HG02981 (cell line): ENCODE measurements around the gene CSNK1G1.

ENCODE experiments used
- ATAC-seq: cut with Tn5 transposase; IDR thresholded peaks from one replicate; pipeline ENCODE4 v1.9.1; 2021; ENCODE audit warnings: mild to moderate bottlenecking, moderate library complexity; ENCODE audit not compliant: unreplicated experiment

The CSNK1G1 gene

DNA sequence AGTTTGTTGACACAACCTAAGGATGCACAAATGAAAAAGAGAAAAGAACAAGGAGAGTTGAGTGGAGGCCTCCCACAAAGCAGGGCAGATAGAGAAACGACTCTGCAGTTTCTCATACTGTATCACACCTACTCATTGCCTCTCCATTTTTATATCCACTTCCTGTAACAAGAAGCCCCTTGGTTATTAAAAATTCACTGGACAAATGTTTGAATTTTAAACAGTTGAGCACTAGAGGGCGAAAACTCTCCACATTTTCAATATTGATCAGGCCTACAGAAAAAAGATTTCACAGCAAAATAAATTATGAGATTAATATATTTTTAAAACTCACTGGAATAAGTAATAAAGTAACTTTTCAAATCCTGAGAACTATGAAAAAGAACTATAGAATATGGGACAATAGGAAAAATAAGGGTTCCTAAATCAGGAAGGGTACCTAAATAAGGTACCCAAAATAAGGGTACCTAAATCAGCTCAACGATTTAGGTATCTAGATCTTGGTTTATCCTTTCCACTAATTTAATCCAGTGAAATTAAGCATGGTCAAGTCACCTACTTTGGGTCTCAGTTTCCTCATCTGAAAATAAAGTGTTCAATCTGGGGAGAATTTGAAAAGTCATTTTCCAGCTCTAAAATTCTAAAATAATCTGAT is 146.2 kb downstream of the CSNK1G1 start:
- ATAC-seq, result no peak

DNA sequence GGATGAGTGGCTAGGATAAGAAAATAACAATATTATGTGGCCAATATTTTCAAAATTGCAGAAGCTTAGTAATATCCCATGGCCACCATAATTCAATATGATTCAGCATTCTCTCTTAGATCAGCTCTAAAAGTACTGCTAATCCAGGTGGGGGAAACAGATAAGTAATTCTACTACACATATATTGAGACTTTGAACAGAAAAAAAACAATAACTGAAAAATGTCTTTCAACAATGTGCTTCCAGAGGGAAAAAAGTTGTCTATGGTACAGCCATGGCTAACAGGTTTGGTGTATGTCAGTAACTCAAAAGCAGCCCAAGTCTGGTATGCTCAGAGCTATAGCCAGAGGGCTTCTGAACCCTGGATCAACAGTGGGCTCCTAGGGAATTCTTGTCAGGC is 150.8 kb downstream of the CSNK1G1 start:
- ATAC-seq, result no peak

DNA sequence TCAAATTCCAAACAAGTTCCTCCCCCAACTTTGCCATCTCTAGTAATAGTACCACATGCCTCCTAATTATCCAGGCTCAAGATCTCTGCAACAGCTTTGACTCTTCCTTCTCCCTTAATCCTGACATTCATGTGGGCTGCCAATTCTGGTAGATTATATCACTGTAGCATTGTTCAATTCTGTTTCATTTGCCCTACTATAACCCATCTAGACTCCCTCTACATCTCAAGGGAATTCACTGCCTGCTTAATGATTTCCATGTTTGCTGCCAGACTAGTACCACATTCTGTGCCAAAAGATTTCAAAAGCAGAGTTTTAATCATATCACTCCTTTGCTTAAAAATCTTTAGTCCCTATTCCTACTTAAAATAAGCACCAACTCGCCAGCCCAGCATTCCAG is 158.5 kb downstream of the CSNK1G1 start:
- ATAC-seq, result no peak

DNA sequence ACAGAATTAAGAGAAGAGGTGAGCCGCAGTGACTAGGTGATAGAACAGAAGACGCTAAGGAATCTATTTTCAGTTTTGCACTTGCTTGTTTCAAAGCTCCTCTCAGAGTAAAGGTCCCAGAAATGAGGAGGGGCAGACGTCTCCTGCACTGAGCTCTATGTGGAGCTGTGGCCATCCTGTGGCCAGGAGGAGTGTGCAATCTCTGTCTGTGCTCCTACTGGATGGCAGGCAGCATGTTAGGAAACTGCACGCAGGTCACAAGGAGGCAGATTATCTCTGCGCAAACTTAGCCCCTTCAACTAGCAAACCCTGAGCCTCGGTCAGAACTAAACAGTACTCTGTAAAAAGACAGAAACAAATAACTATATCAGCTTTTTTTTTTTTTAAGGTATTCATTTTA is 162.0 kb downstream of the CSNK1G1 start:
- no peak for ATAC-seq

DNA sequence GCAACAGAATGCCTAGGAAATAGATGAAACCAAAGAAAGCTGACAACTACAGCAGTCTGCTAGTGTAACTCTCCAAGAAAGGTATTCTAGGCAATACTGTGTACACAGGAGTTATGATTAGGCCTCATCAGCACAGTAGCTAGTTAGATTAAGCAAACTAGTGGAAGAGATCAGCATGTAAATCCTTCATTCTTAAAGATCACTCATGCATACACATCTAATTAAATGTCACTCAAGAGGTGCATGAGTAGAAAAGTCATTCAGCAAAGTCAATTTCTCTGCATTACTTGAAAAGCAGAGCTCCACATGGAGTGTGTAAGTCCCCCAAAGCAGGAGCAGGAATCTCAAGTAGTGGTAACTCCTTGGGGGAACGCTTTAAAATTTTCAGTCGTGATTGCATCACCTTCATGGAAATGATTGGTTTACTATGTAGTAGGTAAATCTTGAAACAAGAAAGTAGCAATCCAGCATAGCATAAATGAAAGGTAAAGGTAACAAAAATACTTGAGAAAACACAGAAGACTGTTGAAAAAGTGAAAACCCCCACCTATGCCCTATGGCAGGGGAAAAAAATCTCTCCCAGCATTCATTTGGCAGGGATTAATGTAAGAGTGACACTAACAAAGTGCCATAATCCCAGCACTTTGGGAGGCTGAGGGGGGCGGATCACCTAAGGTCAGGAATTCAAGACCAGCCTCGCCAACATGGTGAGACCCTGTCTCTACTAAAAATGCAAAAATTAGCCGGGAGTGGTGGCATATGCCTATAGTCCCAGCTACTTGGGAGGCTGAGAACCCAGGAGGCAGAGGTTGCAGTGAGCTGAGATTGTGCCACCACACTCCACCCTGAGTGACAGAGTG is 163.8 kb downstream of the CSNK1G1 start:
- no peak for ATAC-seq

DNA sequence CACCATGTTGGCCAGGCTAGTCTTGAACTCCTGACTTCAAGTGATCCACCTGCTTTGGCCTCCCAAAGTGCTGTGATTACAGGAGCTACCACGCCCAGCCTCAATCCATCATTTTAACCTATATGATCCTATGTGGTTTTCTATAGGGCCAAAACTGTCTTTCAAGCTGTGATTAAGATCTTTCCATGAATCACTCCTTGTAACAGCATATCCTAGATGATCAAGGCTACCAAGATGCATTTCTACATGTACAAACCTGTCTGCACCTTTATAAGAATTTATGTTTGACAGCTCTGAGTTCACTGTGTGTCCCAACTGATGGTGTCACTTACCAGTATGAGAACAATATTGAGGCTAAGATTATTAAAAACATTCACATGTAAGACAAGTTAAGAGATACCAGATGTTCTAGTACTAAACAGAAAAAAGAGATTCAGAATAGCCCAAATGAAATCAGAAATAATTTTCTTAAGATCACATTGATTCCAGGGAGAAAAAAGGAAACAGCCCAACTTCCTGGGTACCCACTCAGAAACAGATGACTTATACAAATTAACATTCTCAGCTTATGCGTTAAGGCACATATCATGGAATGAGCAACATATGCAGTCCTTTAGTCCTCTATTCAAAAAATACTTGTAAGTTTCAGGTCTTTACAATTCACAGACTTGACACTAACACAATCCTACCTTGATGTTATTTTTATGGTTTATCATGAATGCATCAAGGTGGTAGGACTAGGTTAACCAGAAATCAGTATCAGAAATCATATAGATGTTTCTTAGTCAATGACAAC is 168.4 kb downstream of the CSNK1G1 start:
- ATAC-seq, result no peak

DNA sequence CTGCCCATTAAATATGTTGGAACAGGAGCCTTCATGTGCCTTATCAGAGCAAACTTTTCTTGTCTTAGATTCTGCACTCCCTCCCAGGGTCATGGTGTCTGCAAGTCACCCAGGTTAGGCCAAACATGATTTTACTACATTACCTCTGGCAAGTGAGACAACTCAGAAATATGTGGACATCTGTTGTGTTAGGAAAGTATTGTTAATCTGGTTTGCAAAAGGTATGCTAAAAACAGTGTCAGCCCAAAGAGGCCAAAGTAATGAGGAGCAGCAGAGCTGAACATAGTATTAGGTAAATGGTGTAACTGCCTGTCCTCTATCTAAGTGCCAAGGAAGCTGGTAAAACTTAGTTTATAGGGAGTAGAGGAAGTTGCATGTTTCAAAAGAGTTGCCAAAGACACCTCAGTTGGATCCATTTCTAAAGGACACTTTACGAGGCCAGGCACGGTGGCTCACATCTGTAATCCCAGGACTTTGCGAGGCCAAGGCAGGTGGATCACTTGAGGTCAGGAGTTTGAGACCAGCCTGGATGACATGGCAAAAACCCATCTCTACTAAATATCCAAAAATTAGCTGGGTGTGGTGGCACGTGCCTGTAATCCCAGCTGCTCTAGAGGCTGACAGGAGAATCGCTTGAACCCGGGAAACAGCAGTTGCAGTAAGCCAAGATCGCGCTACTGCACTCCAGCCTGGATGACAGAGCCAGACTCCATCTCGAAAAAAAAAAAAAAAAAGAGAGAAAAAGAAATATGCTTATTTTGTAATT is 170.6 kb downstream of the CSNK1G1 start:
- ATAC-seq, result no peak

DNA sequence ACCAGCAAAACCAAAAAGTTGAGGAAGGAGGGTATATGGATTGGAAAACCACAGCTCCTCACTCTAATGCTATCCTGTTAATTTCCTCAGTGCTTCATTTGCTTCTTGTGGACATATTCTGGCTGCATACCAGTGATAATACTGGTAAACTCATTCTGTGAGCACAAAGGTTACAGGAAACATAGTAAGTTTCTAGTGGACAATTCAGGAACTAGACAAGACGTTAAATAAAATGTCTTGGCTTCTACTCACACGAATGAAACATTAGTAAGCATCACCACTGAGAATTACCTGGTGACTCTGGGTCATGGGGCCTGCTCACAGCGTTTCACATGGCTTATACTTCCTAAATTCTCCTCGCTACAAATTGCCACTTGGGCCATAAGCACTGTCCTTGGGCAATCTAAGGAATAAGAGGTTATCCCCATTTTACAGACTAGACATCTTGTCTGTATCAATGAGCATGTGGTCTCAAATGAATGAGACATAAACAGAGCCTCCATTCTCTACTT is 173.1 kb downstream of the CSNK1G1 start:
- no peak for ATAC-seq

DNA sequence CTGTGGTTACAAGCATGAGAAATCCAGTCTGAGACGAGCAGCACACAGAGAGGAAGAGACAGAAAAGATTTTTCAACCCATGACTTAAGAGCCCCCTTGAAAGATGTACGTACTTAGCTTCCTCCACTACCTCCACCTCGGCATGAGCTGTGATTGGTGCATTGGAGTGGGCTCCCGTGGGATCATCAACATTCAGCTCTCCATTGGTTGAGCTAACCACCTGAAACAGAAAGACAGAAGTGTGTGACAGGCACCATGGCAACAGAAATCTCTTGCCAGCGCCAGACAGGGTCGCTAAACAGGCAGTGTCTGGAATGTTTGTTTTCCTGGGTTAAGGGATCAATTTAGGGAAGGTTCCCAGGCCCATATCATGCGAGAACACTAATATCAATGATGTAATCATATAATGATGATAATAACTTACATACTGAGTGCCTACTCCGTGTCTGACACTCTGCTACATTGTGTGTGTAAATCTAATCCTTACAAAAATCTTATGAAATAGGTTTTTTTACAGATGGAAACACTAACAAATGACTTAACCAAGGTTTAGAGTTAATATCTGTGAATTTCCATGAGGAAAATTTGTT is 175.6 kb downstream of the CSNK1G1 start:
- no peak for ATAC-seq

DNA sequence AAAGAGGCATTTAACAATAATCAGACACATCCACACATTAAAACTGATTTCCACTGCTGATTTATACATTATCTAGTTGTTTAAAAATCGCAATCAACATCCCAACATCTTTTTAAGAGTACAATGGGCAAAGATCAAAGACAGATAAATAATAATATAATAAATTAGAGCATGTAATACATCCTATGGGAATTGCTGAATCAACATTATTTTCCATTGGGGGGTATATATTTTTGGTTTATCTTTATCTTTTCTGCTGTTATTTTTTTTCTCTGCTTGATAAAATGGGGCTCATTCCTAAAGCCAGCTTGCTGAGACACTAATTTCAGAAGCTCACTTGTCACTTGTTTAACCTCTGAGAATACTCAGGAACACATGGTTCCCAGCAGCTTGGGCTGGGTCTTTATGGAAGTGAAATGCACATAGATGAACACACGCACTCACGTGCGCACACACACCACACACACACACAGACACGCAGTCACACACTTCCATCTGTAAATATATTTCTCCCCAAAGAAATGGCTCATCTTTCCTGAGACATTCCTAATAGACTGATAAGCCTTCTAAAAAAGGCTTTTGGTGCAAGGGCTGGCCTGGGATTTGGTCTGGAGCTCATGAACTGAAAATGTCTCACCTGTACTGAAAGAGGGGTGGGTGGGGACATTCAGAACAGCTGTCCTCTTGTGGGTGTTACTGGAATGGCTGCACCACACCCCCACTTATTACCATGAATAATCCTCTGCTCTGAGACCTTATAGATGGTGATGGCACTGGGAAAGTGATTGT is 189.7 kb downstream of the CSNK1G1 start:
- ATAC-seq, result no peak

DNA sequence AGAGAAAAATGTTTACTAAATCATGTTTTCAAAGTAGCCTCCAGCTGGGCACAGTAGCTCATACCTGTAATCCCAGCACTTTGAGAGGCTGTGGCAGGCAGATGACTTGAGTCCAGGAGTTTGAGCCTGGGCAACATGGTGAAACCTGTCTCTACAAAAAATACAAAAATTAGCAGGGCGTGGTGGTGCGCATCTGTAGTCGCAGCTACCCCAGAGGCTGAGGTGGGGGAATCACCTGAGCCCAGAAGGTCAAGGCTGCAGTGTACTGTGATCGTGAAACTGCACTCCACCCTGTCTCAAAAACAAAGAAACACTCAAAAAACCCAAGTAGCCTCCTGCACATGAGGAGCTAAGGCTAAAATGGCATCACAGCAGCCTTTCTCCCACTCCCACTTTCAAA is 191.5 kb downstream of the CSNK1G1 start:
- ATAC-seq, result no peak

DNA sequence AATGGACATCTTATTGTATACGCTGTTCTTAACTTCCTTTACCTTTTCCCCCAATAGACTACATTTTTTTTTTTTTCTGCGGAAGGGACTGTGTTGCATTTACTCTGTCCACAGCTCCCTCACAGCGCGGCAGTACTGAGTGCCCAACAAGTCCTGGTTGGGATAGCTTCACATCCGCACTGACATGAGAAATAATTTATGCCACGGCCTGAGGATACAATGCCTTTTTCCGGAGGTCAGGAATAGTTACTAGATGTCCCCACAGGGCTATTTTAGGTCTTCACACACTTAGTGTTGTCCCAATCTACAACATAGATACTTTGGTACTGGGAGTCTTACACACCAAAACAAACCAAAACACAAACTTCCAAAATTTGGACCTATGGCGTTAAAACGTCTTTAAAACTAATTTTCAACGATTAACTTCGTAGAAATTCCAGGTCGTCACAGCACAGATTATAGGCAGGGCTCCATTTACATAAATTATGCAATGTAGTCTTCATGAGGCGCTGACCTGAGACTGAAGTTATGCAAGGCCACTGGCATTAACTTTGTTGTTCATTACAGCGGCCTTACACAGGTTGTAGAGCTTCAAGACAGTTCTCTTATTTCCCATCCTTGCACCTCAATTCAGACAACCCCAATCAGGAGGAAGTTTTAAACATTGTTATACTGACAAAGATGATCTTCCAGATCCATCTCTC is 192.2 kb downstream of the CSNK1G1 start:
- peak; percentile 3 for ATAC-seq

DNA sequence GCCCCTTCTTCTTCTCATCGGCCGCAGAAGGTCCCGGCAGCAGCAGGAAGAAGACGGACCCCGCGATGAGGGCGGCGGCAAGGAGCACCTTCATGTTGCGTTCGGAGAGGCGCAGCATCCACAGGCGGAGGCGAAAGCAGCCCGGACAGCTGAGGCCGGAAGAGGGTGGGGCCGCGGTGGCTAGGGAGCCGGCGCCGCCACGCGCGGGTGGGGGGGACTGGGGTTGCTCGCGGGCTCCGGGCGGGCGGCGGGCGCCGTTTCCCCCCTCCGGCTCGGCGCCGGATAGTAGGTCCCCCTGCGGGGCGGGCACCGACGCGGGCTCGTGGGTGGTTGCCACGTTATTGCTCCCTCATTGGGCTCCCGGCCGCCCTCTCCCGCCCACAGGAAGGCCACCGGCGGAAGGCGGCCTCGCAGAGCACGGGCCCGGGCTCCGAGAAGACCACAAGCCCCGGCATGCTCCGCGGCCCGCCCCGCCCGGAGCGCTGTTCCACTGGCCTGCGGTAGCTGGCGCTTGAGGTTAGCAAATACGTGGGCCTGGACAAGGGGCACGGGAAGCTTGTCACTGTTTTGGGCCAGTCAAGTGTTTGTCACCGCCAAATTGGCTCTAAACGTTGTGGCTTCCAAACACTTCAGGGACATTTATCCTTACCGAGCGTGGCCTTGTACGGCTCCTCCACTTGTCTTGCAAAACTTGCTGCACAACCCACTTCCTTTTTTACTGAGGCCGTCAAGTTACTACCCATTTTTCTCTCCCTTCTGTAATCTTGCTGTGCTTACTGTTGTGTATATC is 192.9 kb downstream of the CSNK1G1 start, which contains the start of gene PPIB:
TSS of gene PPIB (minus strand) at position 154 of the 790 bp plus-strand sequence. CDS start at position 118, 36 bp downstream.
- ATAC-seq, result peak; percentile 88

DNA sequence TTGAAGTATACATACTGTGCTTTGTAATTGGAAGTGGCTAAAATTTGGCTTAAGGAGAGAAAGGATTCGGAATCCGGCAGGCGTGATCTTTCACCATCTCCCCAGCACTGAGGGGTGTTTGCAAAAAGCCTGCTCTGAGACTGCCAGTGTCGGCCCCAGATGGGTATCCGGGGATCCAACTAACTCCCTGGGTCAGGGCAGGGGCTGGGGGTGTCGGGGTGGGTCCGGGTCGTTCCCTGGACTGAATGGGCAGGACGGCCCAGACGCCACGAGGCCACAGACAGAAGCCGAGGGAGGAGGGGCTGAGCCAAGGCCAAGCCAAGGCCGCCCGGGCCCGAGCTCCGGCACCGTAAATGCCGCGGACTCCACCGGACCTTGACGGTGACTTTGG is 193.5 kb downstream of the CSNK1G1 start:
- ATAC-seq, result peak; percentile 17

DNA sequence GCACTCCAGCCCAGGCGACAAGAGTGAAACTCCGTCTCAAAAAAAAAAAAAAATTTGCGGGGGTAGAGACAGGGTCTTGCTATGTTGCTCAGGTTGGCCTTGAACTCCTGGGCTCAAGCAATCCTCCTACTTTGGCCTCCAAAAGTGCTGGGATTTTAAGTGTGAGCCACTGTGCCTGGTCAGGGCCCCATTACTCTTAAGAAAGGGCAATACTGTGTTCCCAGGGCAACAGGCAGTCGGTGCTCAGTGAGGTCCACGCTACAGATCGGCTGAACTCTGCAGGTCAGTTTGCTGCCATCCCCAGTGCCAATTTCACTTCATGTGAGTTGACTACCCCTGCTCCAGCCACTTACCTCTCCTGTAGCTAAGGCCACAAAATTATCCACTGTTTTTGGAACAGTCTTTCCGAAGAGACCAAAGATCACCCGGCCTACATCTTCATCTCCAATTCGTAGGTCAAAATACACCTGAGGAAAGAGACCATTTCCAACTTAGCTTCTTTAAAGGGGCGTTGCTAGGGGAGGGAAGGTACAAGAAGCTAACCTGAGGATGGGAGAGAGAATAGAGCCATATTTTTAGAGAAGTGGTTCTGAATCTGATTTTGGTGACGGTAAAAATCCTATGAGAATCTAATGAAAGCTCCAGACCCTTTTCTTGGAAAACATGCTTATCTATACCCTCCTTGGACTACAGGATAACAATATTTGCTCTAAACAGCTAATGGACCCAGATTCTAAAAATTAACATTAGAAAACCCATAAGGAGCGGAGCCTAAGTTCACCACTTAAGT is 194.1 kb downstream of the CSNK1G1 start:
- ATAC-seq, result no peak

DNA sequence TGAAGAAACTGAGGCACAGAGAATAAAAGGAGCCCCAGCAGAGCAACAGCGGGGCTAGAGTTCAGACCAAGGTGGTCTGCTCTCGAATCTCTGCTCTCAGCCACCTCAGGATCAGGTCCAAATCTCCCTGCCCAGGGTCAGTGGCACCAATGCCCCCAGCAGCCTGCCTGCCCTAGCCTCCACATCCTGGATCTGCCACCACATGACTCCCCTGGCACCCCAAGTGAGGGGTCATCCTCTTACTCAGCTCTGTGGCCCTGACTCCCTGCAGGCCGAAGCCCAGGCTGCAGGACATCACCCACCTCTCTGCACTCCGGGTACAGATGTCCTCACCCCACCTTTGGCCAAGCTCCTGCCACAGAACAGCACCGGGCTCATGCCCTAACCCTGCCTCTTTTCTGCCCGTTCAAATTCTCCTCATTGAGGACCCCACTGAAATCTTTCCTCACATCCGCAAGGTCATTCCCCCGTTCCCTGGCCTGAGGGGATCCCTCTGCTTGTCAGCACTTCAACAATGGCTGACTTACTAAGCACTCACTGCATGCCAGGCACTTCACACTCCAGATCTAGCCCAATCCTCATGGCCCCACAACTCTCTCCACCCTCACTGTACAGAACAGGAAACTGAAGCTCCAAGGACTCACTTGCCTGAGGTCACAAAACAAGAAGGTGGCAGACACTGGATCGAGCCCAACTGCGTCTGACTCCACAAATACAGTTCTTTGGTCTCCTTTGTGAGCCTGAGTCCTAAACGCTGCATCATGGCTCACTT is 197.4 kb downstream of the CSNK1G1 start:
- no peak for ATAC-seq
